ENCODE results near the gene ARFGEF2. TPM values are rescaled to one million over a fixed set of nuclear protein-coding genes. Genes with fewer than 3 reads are reported as not detected.

Gene ARFGEF2
- total and polyA plus RNA-seq, 2 of the 8 experiments (the other 6 are each of a cell fraction or from before 2014, with no cell fraction given), result 8.1 to 21.8 TPM

DNA sequence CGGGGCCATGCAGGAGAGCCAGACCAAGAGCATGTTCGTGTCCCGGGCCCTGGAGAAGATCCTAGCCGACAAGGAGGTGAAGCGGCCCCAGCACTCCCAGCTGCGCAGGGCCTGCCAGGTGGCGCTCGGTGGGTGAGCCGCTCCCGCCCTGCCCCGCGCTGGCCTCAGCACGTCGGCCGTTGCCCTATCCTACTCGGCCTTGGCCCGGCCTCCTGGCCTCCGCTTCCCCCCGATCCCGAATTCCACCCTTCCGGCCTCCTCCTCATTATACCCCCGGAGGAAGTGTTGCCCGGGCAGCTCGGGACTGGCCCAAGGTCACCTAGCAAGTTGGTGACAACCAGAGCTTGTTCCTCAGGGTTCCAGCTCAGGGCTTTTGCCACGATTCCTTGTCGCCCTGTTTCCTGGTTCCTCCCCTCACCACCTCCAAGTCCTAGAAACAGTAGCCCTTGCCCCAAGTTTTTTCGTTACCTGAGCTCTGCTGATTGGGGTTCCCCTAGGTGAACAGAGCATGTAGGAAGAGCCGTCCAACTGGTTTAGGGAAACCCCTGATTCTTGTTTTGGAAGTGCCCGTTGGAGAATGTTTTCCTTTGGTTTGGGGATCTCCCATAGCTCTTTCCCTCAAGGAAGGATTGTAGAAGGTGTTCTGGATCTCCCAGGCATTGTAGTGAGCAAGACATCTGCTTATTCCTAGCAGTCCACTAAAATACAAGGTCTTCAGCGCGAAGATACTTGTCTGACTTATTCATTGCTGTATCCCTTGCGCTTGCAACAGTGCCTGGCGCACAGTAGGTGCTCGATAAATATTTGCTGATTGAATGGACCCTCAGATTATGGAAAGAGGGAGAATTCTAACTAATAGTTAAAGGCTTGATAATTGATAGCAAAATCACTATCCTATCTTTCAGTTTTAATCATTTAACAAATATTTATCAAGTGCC, 641 bp downstream of the ARFGEF2 start (continued):
- TF ChIP-seq HDAC2 (IDR thresholded peaks at IDR 0.05; ENCODE audit: borderline replicate concordance in 1 of 2, low read depth in 2 of 2, low read length in 2 of 2) (no peak; a peak in 1 of 4 replicates), SIN3A (conservative IDR thresholded peaks at IDR 0.05 in 1 of 2, IDR thresholded peaks at IDR 0.05 in 1 of 2; ENCODE audit: low read depth in 1 of 2, low read length in 2 of 2) (0 out of 4 replicates have a peak, but pooled peaks of 1 of the 2 experiments have one; percentile 72), TAF1 (IDR thresholded peaks at IDR 0.05; ENCODE audit: low read depth, low read length) (no peak; the same call in 1 of the 2 replicates), BRCA1 (IDR thresholded peaks at IDR 0.05; ENCODE audit: low read depth, low read length) (no peak), KDM4A (IDR thresholded peaks at IDR 0.05; ENCODE audit: low read depth, low read length, severe bottlenecking) (peak; percentile 37), RFX5 (IDR thresholded peaks at IDR 0.05; ENCODE audit: borderline replicate concordance, low read depth, low read length) (no peak), CBX8 (IDR thresholded peaks at IDR 0.05; ENCODE audit: borderline replicate concordance, low read depth, low read length) (no peak), CTBP2 (IDR thresholded peaks at IDR 0.05; ENCODE audit: borderline replicate concordance, insufficient read depth, insufficient read length, low read length) (no peak), GABPA (IDR thresholded peaks at IDR 0.05; ENCODE audit: borderline replicate concordance, insufficient read depth, low read length) (no peak), KDM1A (IDR thresholded peaks at IDR 0.05; ENCODE audit: borderline replicate concordance, low read length) (peak; percentile 56; the same call in 1 of the 2 replicates), SAP30 (IDR thresholded peaks at IDR 0.05; ENCODE audit: insufficient read depth, insufficient replicate concordance, low read length) (peak; percentile 4), TAF7 (optimal IDR thresholded peaks at IDR 0.05; ENCODE audit: borderline replicate concordance, low read depth, low read length) (peak; percentile 5), HDAC6 (IDR thresholded peaks at IDR 0.05; ENCODE audit: low read depth, low read length) (no peak), BCL11A (IDR thresholded peaks at IDR 0.05; ENCODE audit: low read depth in 2 of 2, low read length in 2 of 2) (no peak), ZNF274 (IDR thresholded peaks at IDR 0.05; ENCODE audit: borderline replicate concordance, extremely low read depth, low read length) (no peak), CREB1 (IDR thresholded peaks at IDR 0.05) (no peak), RAD21 (IDR thresholded peaks at IDR 0.05 in 1 of 2, conservative IDR thresholded peaks at IDR 0.05 in 1 of 2; ENCODE audit: low read depth in 2 of 2, low read length in 2 of 2) (no peak)
- TF ChIP-seq, protein P1, sequence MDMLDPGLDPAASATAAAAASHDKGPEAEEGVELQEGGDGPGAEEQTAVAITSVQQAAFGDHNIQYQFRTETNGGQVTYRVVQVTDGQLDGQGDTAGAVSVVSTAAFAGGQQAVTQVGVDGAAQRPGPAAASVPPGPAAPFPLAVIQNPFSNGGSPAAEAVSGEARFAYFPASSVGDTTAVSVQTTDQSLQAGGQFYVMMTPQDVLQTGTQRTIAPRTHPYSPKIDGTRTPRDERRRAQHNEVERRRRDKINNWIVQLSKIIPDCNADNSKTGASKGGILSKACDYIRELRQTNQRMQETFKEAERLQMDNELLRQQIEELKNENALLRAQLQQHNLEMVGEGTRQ (IDR thresholded peaks at IDR 0.05; ENCODE audit: low read length), result no peak
- TF ChIP-seq, protein P2, sequence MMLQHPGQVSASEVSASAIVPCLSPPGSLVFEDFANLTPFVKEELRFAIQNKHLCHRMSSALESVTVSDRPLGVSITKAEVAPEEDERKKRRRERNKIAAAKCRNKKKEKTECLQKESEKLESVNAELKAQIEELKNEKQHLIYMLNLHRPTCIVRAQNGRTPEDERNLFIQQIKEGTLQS (IDR thresholded peaks at IDR 0.05; ENCODE audit: insufficient read depth, low read depth, low read length), result no peak

Measured in H1 (cell line).